Left ventricle myocardium superior (tissue), 1 donor: ENCODE data around the gene ERC2. TPM values are rescaled to one million over a fixed set of nuclear protein-coding genes. Genes with fewer than 3 reads are reported as not detected.

Experiments used
- ATAC-seq: fragments of 200-7000 bp; cut with Tn5 transposase; one replicate; pipeline ENCODE4 v1.9.1; 2020; ENCODE audit warnings: mild to moderate bottlenecking, moderate library complexity
- DNase-seq: peaks from one replicate; pipeline ENCODE4 v3.0.0-alpha.2; 2020
- intact Hi-C: fragments of 100-400 bp; cut with micrococcal nuclease; formaldehyde crosslinking; loops from one replicate; pipeline ENCODE4 v1.11.0; 2022
- total RNA-seq: library from RNA; stranded (reverse); fragmentation: NEBNext Ultra II Directional; extraction: Animal tissue kit (Norgen Biotek cat#: 25700); gene quantifications from one replicate; pipeline ENCODE4 v1.2.1, GENCODE V29; 2021
- donor health status: DM: no; HTN: yes; CAD: no; lungs with severe emphysema.

The ERC2 gene
- total RNA-seq, 1 donor from 2014 or later, result 0.94 TPM

- ATAC-seq (no peak), DNase-seq (no peak)
- intact Hi-C loops, result no loop called here
These were observed 582.5 kb downstream of the ERC2 start for GRCh38 chr3:55885721-55886120.

GRCh38 chr3:55884491-55885285 lies 583.6 kb downstream of the ERC2 start:
- ATAC-seq, result no peak
- no peak for DNase-seq
- intact Hi-C loops, result no loop called here

GRCh38 chr3:55884066-55884465 lies 584.2 kb downstream of the ERC2 start:
- intact Hi-C loops, result no loop called here
- no peak for DNase-seq
- ATAC-seq, result no peak

- DNase-seq (no peak), ATAC-seq (no peak)
- intact Hi-C loops, result no loop called here
These were observed 586.3 kb downstream of the ERC2 start for GRCh38 chr3:55882006-55882405.

- DNase-seq (no peak), ATAC-seq (no peak)
- intact Hi-C loops, result no loop called here
These were observed 587.9 kb downstream of the ERC2 start for GRCh38 chr3:55880357-55880756.

- no peak for DNase-seq
- ATAC-seq, result no peak
- intact Hi-C loops, result no loop called here
These were observed 588.4 kb downstream of the ERC2 start for GRCh38 chr3:55879901-55880331.

- intact Hi-C loops, result no loop called here
- ATAC-seq (no peak), DNase-seq (no peak)
These were observed 590.6 kb downstream of the ERC2 start for GRCh38 chr3:55877703-55878102.

- intact Hi-C loops, result no loop called here
- DNase-seq (no peak), ATAC-seq (no peak)
These were observed 591.7 kb downstream of the ERC2 start for GRCh38 chr3:55876560-55876959.

- intact Hi-C loops, result no loop called here
- no peak for ATAC-seq
- no peak for DNase-seq
These were observed 593.2 kb downstream of the ERC2 start for GRCh38 chr3:55875113-55875512.

GRCh38 chr3:55873523-55874254 lies 594.6 kb downstream of the ERC2 start:
- intact Hi-C loops, result no loop called here
- DNase-seq, result no peak
- ATAC-seq, result no peak

- no peak for ATAC-seq
- no peak for DNase-seq
- intact Hi-C loops, result no loop called here
These were observed 597.7 kb downstream of the ERC2 start for GRCh38 chr3:55870594-55870993.

- no peak for DNase-seq
- no peak for ATAC-seq
- intact Hi-C loops, result no loop called here
These were observed 599.9 kb downstream of the ERC2 start for GRCh38 chr3:55868347-55868746.

GRCh38 chr3:55863028-55863427 lies 605.2 kb downstream of the ERC2 start:
- intact Hi-C loops, result no loop called here
- no peak for ATAC-seq

GRCh38 chr3:55860049-55860721 lies 608.1 kb downstream of the ERC2 start:
- intact Hi-C loops, result no loop called here
- no peak for ATAC-seq

More at GRCh38 chr3:55863028-55863427, 605.2 kb downstream of the ERC2 start:
- DNase-seq, result no peak

GRCh38 chr3:55859305-55859704 lies 609.0 kb downstream of the ERC2 start:
- intact Hi-C loops, result no loop called here
- ATAC-seq (no peak), DNase-seq (no peak)

More at GRCh38 chr3:55860049-55860721, 608.1 kb downstream of the ERC2 start:
- DNase-seq, result no peak

GRCh38 chr3:55858727-55859126 lies 609.5 kb downstream of the ERC2 start:
- ATAC-seq (no peak), DNase-seq (no peak)
- intact Hi-C loops, result no loop called here

GRCh38 chr3:55858302-55858701 lies 610.0 kb downstream of the ERC2 start:
- DNase-seq (no peak), ATAC-seq (no peak)
- intact Hi-C loops, result no loop called here

GRCh38 chr3:55857633-55858032 lies 610.6 kb downstream of the ERC2 start:
- intact Hi-C loops, result no loop called here
- ATAC-seq, result no peak
- no peak for DNase-seq

- DNase-seq (no peak), ATAC-seq (no peak)
- intact Hi-C loops, result no loop called here
These were observed 613.0 kb downstream of the ERC2 start for GRCh38 chr3:55855311-55855710.

- intact Hi-C loops, result no loop called here
- no peak for DNase-seq
- no peak for ATAC-seq
These were observed 613.8 kb downstream of the ERC2 start for GRCh38 chr3:55854494-55854893.
